WTC11 (cell line): ENCODE measurements around the gene WNT3A. TPM values are rescaled to one million over a fixed set of nuclear protein-coding genes. Genes with fewer than 3 reads are reported as not detected.

Source experiments
- ATAC-seq: fragments of 200-7000 bp; cut with Tn5 transposase; 2 replicates; pipeline ENCODE4 v1.10.0; 2021; ENCODE audit warnings: mild to moderate bottlenecking, moderate library complexity
- CTCF ChIA-PET: fragments of 300-600 bp; sonication (Branson Sonifier 250); formaldehyde crosslinking; loops from one replicate; lab custom pipeline; 2021; ENCODE audit warnings: antibody characterized with exemption; lab: Charles Lee
- POLR2A ChIA-PET: fragments of 350-600 bp; sonication (Branson Sonifier 250); formaldehyde crosslinking; loops from one replicate; lab custom pipeline; 2021; ENCODE audit warnings: antibody characterized with exemption; lab: Charles Lee
- DNase-seq: peaks from one replicate; pipeline ENCODE4 v3.0.0; 2021; ENCODE audit warnings: low spot score
- H3K27ac Mint-ChIP-seq: 2 replicates; pipeline ENCODE4 v1.8.0; 2021; ENCODE audit warnings: mixed read lengths
- H3K27me3 Mint-ChIP-seq: 2 replicates; pipeline ENCODE4 v1.8.0; 2021; ENCODE audit warnings: low read depth, mild to moderate bottlenecking, moderate library complexity, mixed read lengths
- H3K36me3 Mint-ChIP-seq: 2 replicates; pipeline ENCODE4 v1.8.0; 2021; ENCODE audit warnings: mixed read lengths
- H3K4me1 Mint-ChIP-seq: 2 replicates; pipeline ENCODE4 v1.8.0; 2022; ENCODE audit warnings: mixed read lengths
- H3K4me3 Mint-ChIP-seq: 2 replicates; pipeline ENCODE4 v1.8.0; 2021; ENCODE audit warnings: mild to moderate bottlenecking, moderate library complexity, mixed read lengths
- H3K9me3 Mint-ChIP-seq: 2 replicates; pipeline ENCODE4 v1.8.0; 2021; ENCODE audit warnings: mixed read lengths
- CBFB ChIP-seq: sonication (generic); formaldehyde crosslinking; IDR thresholded peaks from 2 replicates; pipeline ENCODE4 v1.8.1; 2022; ENCODE audit warnings: mild to moderate bottlenecking, low read depth, missing genetic modification reagents
- GTF2I ChIP-seq: fragments of 250-450 bp; sonication (Bioruptor Pico); conservative IDR thresholded peaks from 2 replicates; pipeline ENCODE4 v1.4.0; 2021; ENCODE audit warnings: mild to moderate bottlenecking
- IRF2 ChIP-seq: sonication (generic); formaldehyde crosslinking; IDR thresholded peaks from 2 replicates; pipeline ENCODE4 v1.8.0; 2022; ENCODE audit warnings: low read depth, missing genetic modification reagents, borderline replicate concordance
- NR3C1 ChIP-seq: sonication (generic); formaldehyde crosslinking; conservative IDR thresholded peaks from 2 replicates; pipeline ENCODE4 v1.8.1; 2023; ENCODE audit warnings: low read depth, mild to moderate bottlenecking, missing genetic modification reagents
- RELA ChIP-seq: sonication (generic); formaldehyde crosslinking; IDR thresholded peaks from 2 replicates; pipeline ENCODE4 v1.8.1; 2022; ENCODE audit warnings: missing genetic modification reagents, mild to moderate bottlenecking, borderline replicate concordance
- RORB ChIP-seq: fragments of 250-450 bp; sonication (Bioruptor Pico); IDR thresholded peaks from 2 replicates; pipeline ENCODE4 v1.9.0; 2021; ENCODE audit warnings: mild to moderate bottlenecking
- SOX15 ChIP-seq: fragments of 250-450 bp; sonication (Bioruptor Pico); IDR thresholded peaks from 2 replicates; pipeline ENCODE4 v1.9.0; 2021; ENCODE audit warnings: mild to moderate bottlenecking
- TCF7 ChIP-seq: sonication (generic); formaldehyde crosslinking; IDR thresholded peaks from 2 replicates; pipeline ENCODE4 v1.8.0; 2022; ENCODE audit warnings: mild to moderate bottlenecking, low read depth, missing genetic modification reagents, moderate library complexity
- TEAD4 ChIP-seq: sonication (generic); formaldehyde crosslinking; IDR thresholded peaks from 2 replicates; pipeline ENCODE4 v1.8.0; 2022; ENCODE audit warnings: mild to moderate bottlenecking, missing genetic modification reagents
- ZNF138 ChIP-seq: sonication (generic); formaldehyde crosslinking; conservative IDR thresholded peaks from 2 replicates; pipeline ENCODE4 v1.8.1; 2022; ENCODE audit warnings: mild to moderate bottlenecking, moderate library complexity, missing genetic modification reagents
- total RNA-seq: library from RNA; stranded (reverse); gene quantifications from 3 replicates; pipeline ENCODE4 v1.2.3, GENCODE V29; 2021
- TF ChIP-seq, protein P1 (sequence below): sonication (generic); formaldehyde crosslinking; IDR thresholded peaks from 2 replicates; pipeline ENCODE4 v1.8.0; 2023; ENCODE audit warnings: missing genetic modification reagents, mild to moderate bottlenecking, borderline replicate concordance
- TF ChIP-seq, protein P2 (sequence below): fragments of 200-600 bp; IDR thresholded peaks from 2 replicates; pipeline ENCODE4 v1.8.0; 2022; ENCODE audit warnings: antibody characterized with exemption
- TF ChIP-seq, protein P3 (sequence below): sonication (generic); formaldehyde crosslinking; IDR thresholded peaks from 2 replicates; pipeline ENCODE4 v1.8.0; 2022; ENCODE audit warnings: mild to moderate bottlenecking, missing genetic modification reagents
- TF ChIP-seq, protein P4 (sequence below): fragments of 250-450 bp; sonication (Bioruptor Pico); conservative IDR thresholded peaks from 2 replicates; pipeline ENCODE4 v1.9.0; 2021; ENCODE audit warnings: mild to moderate bottlenecking
- TF ChIP-seq, protein P5 (sequence below): sonication (generic); formaldehyde crosslinking; IDR thresholded peaks from 2 replicates; pipeline ENCODE4 v1.8.0; 2022; ENCODE audit warnings: mild to moderate bottlenecking, missing genetic modification reagents
- TF ChIP-seq, protein P6 (sequence below): fragments of 250-450 bp; sonication (Bioruptor Pico); IDR thresholded peaks from 2 replicates; pipeline ENCODE4 v1.9.0; 2021; ENCODE audit warnings: moderate library complexity, mild to moderate bottlenecking, inconsistent platforms, borderline replicate concordance

The WNT3A gene
- total RNA-seq, 1 experiment from 2014 or later: 0.17 TPM

DNA sequence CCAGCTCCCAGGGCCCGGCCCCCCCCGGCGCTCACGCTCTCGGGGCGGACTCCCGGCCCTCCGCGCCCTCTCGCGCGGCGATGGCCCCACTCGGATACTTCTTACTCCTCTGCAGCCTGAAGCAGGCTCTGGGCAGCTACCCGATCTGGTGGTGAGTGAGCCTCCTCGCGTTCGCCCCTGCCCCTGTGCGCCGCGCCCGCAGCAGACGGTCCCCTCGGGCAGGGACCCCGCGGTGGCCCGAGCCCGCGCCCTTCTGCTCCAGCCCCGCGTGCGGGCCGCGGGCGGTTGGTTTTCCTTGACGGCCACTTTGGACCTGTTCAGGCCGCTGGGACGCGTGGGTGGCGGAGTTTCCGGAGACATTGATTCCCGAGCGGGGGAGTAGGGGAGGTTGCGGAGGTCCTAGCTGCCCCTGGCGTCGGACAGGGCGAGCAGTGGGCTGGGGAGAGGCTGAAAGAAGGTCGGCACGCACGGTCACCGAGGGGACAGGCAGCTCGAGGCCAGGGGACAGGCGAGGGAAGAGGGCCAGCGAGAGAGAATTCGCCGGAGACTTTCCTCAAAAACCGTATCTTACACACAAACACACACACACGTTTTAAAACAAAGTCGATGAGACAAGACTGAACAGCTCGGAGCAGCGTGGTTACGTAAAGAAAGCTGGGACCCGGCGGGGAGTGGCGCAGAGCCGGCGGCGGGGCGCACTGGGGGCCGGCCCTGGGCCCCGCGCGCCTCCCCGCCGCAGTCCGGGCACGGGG, 427 bp downstream of the WNT3A start (continued):
- TF ChIP-seq, protein P1, sequence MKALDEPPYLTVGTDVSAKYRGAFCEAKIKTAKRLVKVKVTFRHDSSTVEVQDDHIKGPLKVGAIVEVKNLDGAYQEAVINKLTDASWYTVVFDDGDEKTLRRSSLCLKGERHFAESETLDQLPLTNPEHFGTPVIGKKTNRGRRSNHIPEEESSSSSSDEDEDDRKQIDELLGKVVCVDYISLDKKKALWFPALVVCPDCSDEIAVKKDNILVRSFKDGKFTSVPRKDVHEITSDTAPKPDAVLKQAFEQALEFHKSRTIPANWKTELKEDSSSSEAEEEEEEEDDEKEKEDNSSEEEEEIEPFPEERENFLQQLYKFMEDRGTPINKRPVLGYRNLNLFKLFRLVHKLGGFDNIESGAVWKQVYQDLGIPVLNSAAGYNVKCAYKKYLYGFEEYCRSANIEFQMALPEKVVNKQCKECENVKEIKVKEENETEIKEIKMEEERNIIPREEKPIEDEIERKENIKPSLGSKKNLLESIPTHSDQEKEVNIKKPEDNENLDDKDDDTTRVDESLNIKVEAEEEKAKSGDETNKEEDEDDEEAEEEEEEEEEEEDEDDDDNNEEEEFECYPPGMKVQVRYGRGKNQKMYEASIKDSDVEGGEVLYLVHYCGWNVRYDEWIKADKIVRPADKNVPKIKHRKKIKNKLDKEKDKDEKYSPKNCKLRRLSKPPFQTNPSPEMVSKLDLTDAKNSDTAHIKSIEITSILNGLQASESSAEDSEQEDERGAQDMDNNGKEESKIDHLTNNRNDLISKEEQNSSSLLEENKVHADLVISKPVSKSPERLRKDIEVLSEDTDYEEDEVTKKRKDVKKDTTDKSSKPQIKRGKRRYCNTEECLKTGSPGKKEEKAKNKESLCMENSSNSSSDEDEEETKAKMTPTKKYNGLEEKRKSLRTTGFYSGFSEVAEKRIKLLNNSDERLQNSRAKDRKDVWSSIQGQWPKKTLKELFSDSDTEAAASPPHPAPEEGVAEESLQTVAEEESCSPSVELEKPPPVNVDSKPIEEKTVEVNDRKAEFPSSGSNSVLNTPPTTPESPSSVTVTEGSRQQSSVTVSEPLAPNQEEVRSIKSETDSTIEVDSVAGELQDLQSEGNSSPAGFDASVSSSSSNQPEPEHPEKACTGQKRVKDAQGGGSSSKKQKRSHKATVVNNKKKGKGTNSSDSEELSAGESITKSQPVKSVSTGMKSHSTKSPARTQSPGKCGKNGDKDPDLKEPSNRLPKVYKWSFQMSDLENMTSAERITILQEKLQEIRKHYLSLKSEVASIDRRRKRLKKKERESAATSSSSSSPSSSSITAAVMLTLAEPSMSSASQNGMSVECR (CRISPR knock-in tag): no peak

DNA sequence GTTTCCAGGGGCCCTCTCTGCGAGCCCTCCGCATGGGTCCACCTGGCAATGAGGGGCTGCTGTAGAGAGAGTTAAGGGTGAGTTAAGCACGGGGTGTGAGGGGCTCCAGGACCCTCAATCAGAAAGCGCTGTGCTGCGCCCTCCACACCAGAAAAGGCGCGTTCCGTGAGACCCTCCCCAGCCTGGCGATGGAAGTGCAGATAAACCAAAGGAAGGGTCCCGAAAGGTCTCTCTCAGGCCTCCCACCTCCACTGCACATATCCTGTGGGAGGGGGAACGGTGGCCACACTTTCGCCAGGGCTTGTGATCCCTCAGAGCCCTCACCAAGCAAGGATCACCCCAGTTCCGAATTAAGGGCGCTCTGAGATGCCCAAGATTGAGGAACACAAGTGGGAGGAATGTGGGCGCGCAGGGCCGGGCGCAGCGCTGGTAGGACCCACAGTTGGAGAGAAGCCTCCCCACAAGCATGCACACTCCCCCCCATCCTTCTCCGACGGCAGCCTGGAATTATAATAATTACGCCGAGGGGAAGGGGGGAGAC, 1.1 kb downstream of the WNT3A start:
- DNase-seq: no peak
- no peaks in the 10 kb centered on the region for H3K9me3 Mint-ChIP-seq
- POLR2A ChIA-PET: no interaction called here
- TF ChIP-seq SOX15 (CRISPR knock-in tag) (no peak), NR3C1 (CRISPR knock-in tag) (no peak), TEAD4 (CRISPR knock-in tag) (no peak)
- no peak overlapping the region for H3K27ac Mint-ChIP-seq
- peak overlapping the region; percentile 63 for H3K4me3 Mint-ChIP-seq
- no peak for ATAC-seq
- H3K36me3 Mint-ChIP-seq: no peaks in the 10 kb centered on the region
- H3K27me3 Mint-ChIP-seq: peaks cover 95% of the 10 kb centered on the region
- peaks cover 35% of the 10 kb centered on the region for H3K4me1 Mint-ChIP-seq
- CTCF ChIA-PET: interaction anchor here (0.7 to 1.7 kb wide), 2 partner anchors 8 to 123 kb away, joined by 3 to 4 read pairs; no protein-coding TSS in a partner anchor

DNA sequence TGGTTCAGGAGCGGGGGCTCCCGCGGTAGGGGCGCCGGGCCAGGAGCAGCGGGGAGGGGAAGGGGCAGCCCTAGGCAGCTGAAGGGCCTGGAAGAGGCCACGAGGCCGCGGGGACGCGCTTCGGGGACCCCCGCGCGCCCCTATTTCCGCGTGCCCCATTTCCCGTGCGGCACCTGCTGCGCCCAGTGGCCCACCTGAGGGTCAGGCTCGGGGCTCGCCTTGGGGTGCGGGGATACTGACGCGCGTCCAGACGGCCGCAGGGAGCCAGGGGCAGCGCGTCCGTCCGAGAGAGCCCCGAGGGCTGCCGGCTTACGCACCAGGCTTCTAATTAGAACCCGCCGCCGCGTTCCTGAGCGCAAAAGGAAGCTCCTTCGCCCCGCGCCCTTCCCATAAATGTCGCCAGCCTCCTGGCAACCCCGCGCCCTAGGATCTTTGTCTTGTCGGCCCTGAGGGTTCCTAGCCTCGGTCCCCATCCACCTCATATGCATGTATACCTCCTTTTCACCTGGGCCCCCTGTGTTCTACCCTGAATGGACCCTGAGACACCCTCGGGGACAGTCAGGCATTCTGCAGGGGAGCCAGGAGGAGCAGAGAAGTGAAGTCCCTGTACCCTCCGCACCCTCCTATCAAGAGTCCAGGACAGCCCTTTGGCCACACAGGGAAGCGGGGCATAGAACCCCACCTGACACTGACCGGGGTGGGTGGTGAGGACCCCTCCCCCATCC, 1.8 kb downstream of the WNT3A start:
- ChIA-PET POLR2A (no interaction called here), CTCF (interaction anchor here (0.6 kb wide), 1 partner anchor 122 kb away, joined by 3 read pairs; no protein-coding TSS in a partner anchor)
- Mint-ChIP-seq H3K27ac (no peak overlapping the region), H3K9me3 (no peaks in the 10 kb centered on the region), H3K27me3 (peaks cover 96% of the 10 kb centered on the region), H3K36me3 (no peaks in the 10 kb centered on the region), H3K4me1 (peaks cover 35% of the 10 kb centered on the region), H3K4me3 (peak overlapping the region; percentile 63)
- no peak for ATAC-seq
- no peak for DNase-seq
- TF ChIP-seq, protein P2, sequence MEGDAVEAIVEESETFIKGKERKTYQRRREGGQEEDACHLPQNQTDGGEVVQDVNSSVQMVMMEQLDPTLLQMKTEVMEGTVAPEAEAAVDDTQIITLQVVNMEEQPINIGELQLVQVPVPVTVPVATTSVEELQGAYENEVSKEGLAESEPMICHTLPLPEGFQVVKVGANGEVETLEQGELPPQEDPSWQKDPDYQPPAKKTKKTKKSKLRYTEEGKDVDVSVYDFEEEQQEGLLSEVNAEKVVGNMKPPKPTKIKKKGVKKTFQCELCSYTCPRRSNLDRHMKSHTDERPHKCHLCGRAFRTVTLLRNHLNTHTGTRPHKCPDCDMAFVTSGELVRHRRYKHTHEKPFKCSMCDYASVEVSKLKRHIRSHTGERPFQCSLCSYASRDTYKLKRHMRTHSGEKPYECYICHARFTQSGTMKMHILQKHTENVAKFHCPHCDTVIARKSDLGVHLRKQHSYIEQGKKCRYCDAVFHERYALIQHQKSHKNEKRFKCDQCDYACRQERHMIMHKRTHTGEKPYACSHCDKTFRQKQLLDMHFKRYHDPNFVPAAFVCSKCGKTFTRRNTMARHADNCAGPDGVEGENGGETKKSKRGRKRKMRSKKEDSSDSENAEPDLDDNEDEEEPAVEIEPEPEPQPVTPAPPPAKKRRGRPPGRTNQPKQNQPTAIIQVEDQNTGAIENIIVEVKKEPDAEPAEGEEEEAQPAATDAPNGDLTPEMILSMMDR: no peak
- TF ChIP-seq, protein P3, sequence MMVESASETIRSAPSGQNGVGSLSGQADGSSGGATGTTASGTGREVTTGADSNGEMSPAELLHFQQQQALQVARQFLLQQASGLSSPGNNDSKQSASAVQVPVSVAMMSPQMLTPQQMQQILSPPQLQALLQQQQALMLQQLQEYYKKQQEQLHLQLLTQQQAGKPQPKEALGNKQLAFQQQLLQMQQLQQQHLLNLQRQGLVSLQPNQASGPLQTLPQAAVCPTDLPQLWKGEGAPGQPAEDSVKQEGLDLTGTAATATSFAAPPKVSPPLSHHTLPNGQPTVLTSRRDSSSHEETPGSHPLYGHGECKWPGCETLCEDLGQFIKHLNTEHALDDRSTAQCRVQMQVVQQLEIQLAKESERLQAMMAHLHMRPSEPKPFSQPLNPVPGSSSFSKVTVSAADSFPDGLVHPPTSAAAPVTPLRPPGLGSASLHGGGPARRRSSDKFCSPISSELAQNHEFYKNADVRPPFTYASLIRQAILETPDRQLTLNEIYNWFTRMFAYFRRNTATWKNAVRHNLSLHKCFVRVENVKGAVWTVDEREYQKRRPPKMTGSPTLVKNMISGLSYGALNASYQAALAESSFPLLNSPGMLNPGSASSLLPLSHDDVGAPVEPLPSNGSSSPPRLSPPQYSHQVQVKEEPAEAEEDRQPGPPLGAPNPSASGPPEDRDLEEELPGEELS (CRISPR knock-in tag): no peak
- TF ChIP-seq CBFB (CRISPR knock-in tag) (no peak), RORB (no peak), ZNF138 (no peak), RELA (CRISPR knock-in tag) (no peak), GTF2I (no peak), TCF7 (CRISPR knock-in tag) (no peak), TEAD4 (CRISPR knock-in tag) (no peak), IRF2 (no peak)
- TF ChIP-seq, protein P4, sequence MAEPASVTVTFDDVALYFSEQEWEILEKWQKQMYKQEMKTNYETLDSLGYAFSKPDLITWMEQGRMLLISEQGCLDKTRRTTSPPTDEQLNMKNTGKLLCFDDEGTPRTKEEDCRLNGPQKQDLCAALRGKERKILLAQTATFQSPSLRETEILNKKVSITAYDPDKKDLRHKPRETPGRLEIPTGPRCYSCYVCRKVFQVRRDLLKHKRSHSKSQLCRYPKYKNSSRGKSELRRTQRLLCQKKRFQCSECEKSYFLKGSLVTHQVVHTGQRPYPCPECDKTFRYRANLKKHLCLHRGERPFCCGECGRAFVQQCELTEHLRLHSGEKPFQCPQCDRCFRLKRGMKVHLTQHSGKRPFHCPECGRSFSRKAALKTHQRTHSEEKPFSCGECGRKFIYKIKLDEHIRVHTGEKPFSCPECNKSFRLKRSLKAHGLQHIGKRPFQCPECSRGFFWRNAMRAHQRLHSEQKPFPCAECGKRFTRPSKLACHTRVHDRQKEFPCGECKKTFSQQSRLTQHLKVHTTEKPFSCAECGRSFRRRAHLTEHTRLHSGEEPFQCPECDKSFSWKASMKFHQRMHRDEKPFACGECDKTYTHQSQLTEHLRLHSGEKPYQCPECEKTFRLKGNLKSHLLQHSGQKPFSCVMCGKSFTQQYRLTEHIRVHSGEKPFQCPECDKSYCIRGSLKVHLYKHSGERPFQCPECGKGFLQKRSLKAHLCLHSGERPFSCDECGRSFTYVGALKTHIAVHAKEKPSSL (CRISPR knock-in tag): no peak
- TF ChIP-seq, protein P5, sequence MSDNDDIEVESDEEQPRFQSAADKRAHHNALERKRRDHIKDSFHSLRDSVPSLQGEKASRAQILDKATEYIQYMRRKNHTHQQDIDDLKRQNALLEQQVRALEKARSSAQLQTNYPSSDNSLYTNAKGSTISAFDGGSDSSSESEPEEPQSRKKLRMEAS (CRISPR knock-in tag): no peak
- TF ChIP-seq, protein P6, sequence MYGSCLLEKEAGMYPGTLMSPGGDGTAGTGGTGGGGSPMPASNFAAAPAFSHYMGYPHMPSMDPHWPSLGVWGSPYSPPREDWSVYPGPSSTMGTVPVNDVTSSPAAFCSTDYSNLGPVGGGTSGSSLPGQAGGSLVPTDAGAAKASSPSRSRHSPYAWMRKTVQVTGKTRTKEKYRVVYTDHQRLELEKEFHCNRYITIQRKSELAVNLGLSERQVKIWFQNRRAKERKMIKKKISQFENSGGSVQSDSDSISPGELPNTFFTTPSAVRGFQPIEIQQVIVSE: no peak
